IPS-18c (cell line): ENCODE measurements around the gene ZFPM1.

Source experiments
- H3K4me3 ChIP-seq: 2 replicates; pipeline ENCODE4 v1.7.0; 2013; ENCODE audit warnings: low read depth, mild to moderate bottlenecking, low read length, moderate library complexity; ENCODE audit not compliant: insufficient read depth
- H3K9me3 ChIP-seq: one replicate; pipeline ENCODE4 v1.6.1; 2013; ENCODE audit warnings: mild to moderate bottlenecking, low read length, moderate library complexity; ENCODE audit not compliant: control insufficient read depth, insufficient read depth

Gene ZFPM1

GRCh38 chr16:88440686-88441405 is 12.2 kb upstream of the ZFPM1 start:
- Histone ChIP-seq H3K4me3 (no peak overlapping the region), H3K9me3 (no peaks in the 10 kb centered on the region)

GRCh38 chr16:88441460-88441859 is 11.6 kb upstream of the ZFPM1 start:
- no peak overlapping the region for H3K4me3 ChIP-seq
- no peaks in the 10 kb centered on the region for H3K9me3 ChIP-seq

GRCh38 chr16:88442383-88442726 is 10.7 kb upstream of the ZFPM1 start:
- H3K9me3 ChIP-seq: no peaks in the 10 kb centered on the region
- H3K4me3 ChIP-seq: no peak overlapping the region

- Histone ChIP-seq H3K9me3 (no peaks in the 10 kb centered on the region), H3K4me3 (no peak overlapping the region)
Observed at GRCh38 chr16:88442727-88443576, 10.1 kb upstream of the ZFPM1 start.

- no peaks in the 10 kb centered on the region for H3K9me3 ChIP-seq
- no peak overlapping the region for H3K4me3 ChIP-seq
Observed at GRCh38 chr16:88444826-88445582, 8.1 kb upstream of the ZFPM1 start.

- Histone ChIP-seq H3K4me3 (no peak overlapping the region), H3K9me3 (no peaks in the 10 kb centered on the region)
Observed at GRCh38 chr16:88445583-88445960, 7.5 kb upstream of the ZFPM1 start.

- H3K4me3 ChIP-seq: no peak overlapping the region
Observed at GRCh38 chr16:88446061-88446460, 7.0 kb upstream of the ZFPM1 start.

GRCh38 chr16:88446736-88447135 is 6.3 kb upstream of the ZFPM1 start:
- Histone ChIP-seq H3K4me3 (no peak overlapping the region), H3K9me3 (no peaks in the 10 kb centered on the region)

More at GRCh38 chr16:88446061-88446460, 7.0 kb upstream of the ZFPM1 start:
- H3K9me3 ChIP-seq: no peaks in the 10 kb centered on the region

- no peak overlapping the region for H3K4me3 ChIP-seq
- no peaks in the 10 kb centered on the region for H3K9me3 ChIP-seq
Observed at GRCh38 chr16:88447881-88448280, 5.2 kb upstream of the ZFPM1 start.

- Histone ChIP-seq H3K4me3 (no peak overlapping the region), H3K9me3 (no peaks in the 10 kb centered on the region)
Observed at GRCh38 chr16:88448461-88449266, 4.4 kb upstream of the ZFPM1 start.

GRCh38 chr16:88449267-88449561 is 3.9 kb upstream of the ZFPM1 start:
- no peaks in the 10 kb centered on the region for H3K9me3 ChIP-seq
- no peak overlapping the region for H3K4me3 ChIP-seq

GRCh38 chr16:88451586-88452481 is 1.2 kb upstream of the ZFPM1 start:
- peak overlapping the region; percentile 66 for H3K4me3 ChIP-seq

GRCh38 chr16:88452482-88453216 is 431 bp upstream of the ZFPM1 start:
- Histone ChIP-seq H3K9me3 (no peaks in the 10 kb centered on the region), H3K4me3 (peak overlapping the region; percentile 66)

More at GRCh38 chr16:88451586-88452481, 1.2 kb upstream of the ZFPM1 start:
- no peaks in the 10 kb centered on the region for H3K9me3 ChIP-seq

- H3K4me3 ChIP-seq: peak overlapping the region; percentile 43
- H3K9me3 ChIP-seq: no peaks in the 10 kb centered on the region
Observed at GRCh38 chr16:88453611-88454522, 787 bp downstream of the ZFPM1 start.

GRCh38 chr16:88454523-88454947 is 1.5 kb downstream of the ZFPM1 start:
- peak overlapping the region; percentile 60; the same call in 1 of the 2 replicates for H3K4me3 ChIP-seq

More at GRCh38 chr16:88454523-88454947, 1.5 kb downstream of the ZFPM1 start:
- H3K9me3 ChIP-seq: no peaks in the 10 kb centered on the region
